Epithelial cell of prostate (primary cell): ENCODE data around the gene KLK1.

Experiments used
- DNase-seq: peaks from one replicate; pipeline ENCODE4 v3.0.0-alpha.2; 2011; ENCODE audit warnings: low read depth, low spot score
- H3K27ac ChIP-seq: fragments of 450-650 bp; 2 replicates; pipeline ENCODE4 v1.5.1; 2017; ENCODE audit warnings: mild to moderate bottlenecking

Gene KLK1

GRCh38 chr19:50823389-50824042, at the start of gene KLK1:
TSS of gene KLK1 (minus strand) at chr19:50823787. CDS start at chr19:50823748, 39 bp downstream.
- DNase-seq = no peak
- H3K27ac ChIP-seq = no peak within 1 kb of the TSS

GRCh38 chr19:50873056-50873455, 49.5 kb upstream of the KLK1 start, which contains the start of gene KLK2:
TSS of gene KLK2 (plus strand) at chr19:50873439. CDS start at chr19:50873474, 35 bp downstream.
- H3K27ac ChIP-seq = no peak within 1 kb of the TSS
- no peak for DNase-seq

- H3K27ac ChIP-seq = no peak overlapping the region
- DNase-seq = no peak
Measured at GRCh38 chr19:50870417-50871089, 47.0 kb upstream of the KLK1 start.

GRCh38 chr19:50869479-50869878, 45.9 kb upstream of the KLK1 start:
- no peak for DNase-seq
- H3K27ac ChIP-seq = no peak overlapping the region

GRCh38 chr19:50861496-50862286, 38.1 kb upstream of the KLK1 start:
- H3K27ac ChIP-seq = no peak overlapping the region
- DNase-seq = no peak

- DNase-seq = no peak
- no peak overlapping the region for H3K27ac ChIP-seq
Measured at GRCh38 chr19:50861010-50861409, 37.4 kb upstream of the KLK1 start.

- H3K27ac ChIP-seq = no peak overlapping the region
- no peak for DNase-seq
Measured at GRCh38 chr19:50859849-50860248, 36.3 kb upstream of the KLK1 start.

GRCh38 chr19:50858886-50859285, 35.3 kb upstream of the KLK1 start:
- no peak overlapping the region for H3K27ac ChIP-seq
- no peak for DNase-seq

- no peak for DNase-seq
- H3K27ac ChIP-seq = no peak overlapping the region
Measured at GRCh38 chr19:50857366-50857765, 33.8 kb upstream of the KLK1 start.

- DNase-seq = no peak
- H3K27ac ChIP-seq = no peak within 1 kb of the TSS
Measured at GRCh38 chr19:50854636-50855410, 31.2 kb upstream of the KLK1 start, which contains the start of gene KLK3. TSS of gene KLK3 (plus strand) at chr19:50854915. CDS start at chr19:50854956, 41 bp downstream.

GRCh38 chr19:50851620-50852019, 28.0 kb upstream of the KLK1 start:
- H3K27ac ChIP-seq = no peak overlapping the region
- no peak for DNase-seq

GRCh38 chr19:50850738-50851137, 27.2 kb upstream of the KLK1 start:
- no peak for DNase-seq
- no peak overlapping the region for H3K27ac ChIP-seq

- no peak for DNase-seq
- no peak overlapping the region for H3K27ac ChIP-seq
Measured at GRCh38 chr19:50844296-50844935, 20.8 kb upstream of the KLK1 start.

- no peak overlapping the region for H3K27ac ChIP-seq
- DNase-seq = no peak
Measured at GRCh38 chr19:50843701-50844221, 20.2 kb upstream of the KLK1 start.

- H3K27ac ChIP-seq = no peak overlapping the region
Measured at GRCh38 chr19:50843205-50843604, 19.6 kb upstream of the KLK1 start.

GRCh38 chr19:50842130-50842529, 18.5 kb upstream of the KLK1 start:
- no peak for DNase-seq
- H3K27ac ChIP-seq = no peak overlapping the region

More at GRCh38 chr19:50843205-50843604, 19.6 kb upstream of the KLK1 start:
- no peak for DNase-seq

GRCh38 chr19:50839712-50840655, 16.4 kb upstream of the KLK1 start:
- no peak overlapping the region for H3K27ac ChIP-seq
- DNase-seq = no peak

- DNase-seq = no peak
Measured at GRCh38 chr19:50838239-50838638, 14.7 kb upstream of the KLK1 start.

More at GRCh38 chr19:50838239-50838638, 14.7 kb upstream of the KLK1 start:
- no peak overlapping the region for H3K27ac ChIP-seq
